AG09309 (cell line): ENCODE results near the gene VWA5A.
"Not testable (repeated sequence)": the region's sequence is repeated elsewhere in the genome, so short reads cannot be mapped to it uniquely, and the experiment has no call there.

Source experiments
- DNase-seq: peaks from one replicate; pipeline ENCODE4 v3.0.0-alpha.2; 2010; ENCODE audit warnings: low read depth
- H3K4me3 ChIP-seq: 2 replicates; pipeline ENCODE4 v1.5.1; 2011; ENCODE audit warnings: mild to moderate bottlenecking, low read depth, low read length, moderate library complexity; ENCODE audit not compliant: control insufficient read depth
- CTCF ChIP-seq: IDR thresholded peaks from 2 replicates; pipeline ENCODE4 v1.5.1; 2011; ENCODE audit warnings: mild to moderate bottlenecking, low read depth, low read length, inconsistent platforms; ENCODE audit not compliant: insufficient read depth, control insufficient read depth; ENCODE audit errors: missing control alignments

Gene VWA5A

GRCh38 chr11:124153821-124154220, 38.6 kb downstream of the VWA5A start:
- DNase-seq: no peak
- no peak for TF ChIP-seq CTCF
- H3K4me3 ChIP-seq: no peak overlapping the region

- no peak for DNase-seq
- H3K4me3 ChIP-seq: no peak overlapping the region
- TF ChIP-seq CTCF: no peak
Measured at GRCh38 chr11:124159481-124159880, 44.2 kb downstream of the VWA5A start.

- no peak for TF ChIP-seq CTCF
- H3K4me3 ChIP-seq: no peak overlapping the region
- no peak for DNase-seq
Measured at GRCh38 chr11:124160986-124161385, 45.7 kb downstream of the VWA5A start.

GRCh38 chr11:124167826-124168231, 52.6 kb downstream of the VWA5A start:
- no peak for DNase-seq
- no peak overlapping the region for H3K4me3 ChIP-seq
- no peak for TF ChIP-seq CTCF

- no peak for DNase-seq
- no peak for TF ChIP-seq CTCF
- no peak overlapping the region for H3K4me3 ChIP-seq
Measured at GRCh38 chr11:124168796-124169195, 53.5 kb downstream of the VWA5A start.

- not testable (repeated sequence) for DNase-seq, H3K4me3 ChIP-seq
Measured at GRCh38 chr11:124170315-124170714, 55.1 kb downstream of the VWA5A start.

GRCh38 chr11:124170801-124171586, 55.7 kb downstream of the VWA5A start:
- no peak for DNase-seq
- H3K4me3 ChIP-seq: no peak overlapping the region

More at GRCh38 chr11:124170801-124171586, 55.7 kb downstream of the VWA5A start:
- TF ChIP-seq CTCF: no peak
